ENCODE measurements around the gene HACE1.

HACE1 gene

GRCh38 chr6:104698979-104699378 is 160.7 kb downstream of the HACE1 start:
- no peaks in the 10 kb centered on the region for H3K9me2 ChIP-seq (replicated peaks; ENCODE audit: control insufficient read depth, low read length)
- no peaks in the 10 kb centered on the region for H3F3A ChIP-seq (ENCODE audit: control insufficient read depth, insufficient read depth)
- no peaks in the 10 kb centered on the region for H3K27me3 ChIP-seq (ENCODE audit: control insufficient read depth, low read length)
- no peak overlapping the region for H3K4me2 ChIP-seq (ENCODE audit: low read length)
- TF ChIP-seq EZH2phosphoT487 (IDR thresholded peaks at IDR 0.05; ENCODE audit: borderline replicate concordance, low read length): no peak
- TF ChIP-seq CTCF (IDR thresholded peaks at IDR 0.05; ENCODE audit: low read depth, low read length, poor library complexity, severe bottlenecking): no peak
- H3K36me3 ChIP-seq (ENCODE audit: control insufficient read depth, low read length): no peaks in the 10 kb centered on the region
- H3K27ac ChIP-seq (ENCODE audit: low read depth, low read length): no peak overlapping the region
- H3K79me2 ChIP-seq (ENCODE audit: control insufficient read depth, low read length): no peaks in the 10 kb centered on the region
- no peaks in the 10 kb centered on the region for H3K9me3 ChIP-seq (ENCODE audit: control insufficient read depth, insufficient read depth, low read length)
- no peaks in the 10 kb centered on the region for H3K4me1 ChIP-seq (ENCODE audit: control insufficient read depth, low read length)
- no peak overlapping the region for H3K4me3 ChIP-seq (ENCODE audit: low read length)
- H4K20me1 ChIP-seq (ENCODE audit: control insufficient read depth, insufficient read depth, low read depth, low read length): no peaks in the 10 kb centered on the region

DNA sequence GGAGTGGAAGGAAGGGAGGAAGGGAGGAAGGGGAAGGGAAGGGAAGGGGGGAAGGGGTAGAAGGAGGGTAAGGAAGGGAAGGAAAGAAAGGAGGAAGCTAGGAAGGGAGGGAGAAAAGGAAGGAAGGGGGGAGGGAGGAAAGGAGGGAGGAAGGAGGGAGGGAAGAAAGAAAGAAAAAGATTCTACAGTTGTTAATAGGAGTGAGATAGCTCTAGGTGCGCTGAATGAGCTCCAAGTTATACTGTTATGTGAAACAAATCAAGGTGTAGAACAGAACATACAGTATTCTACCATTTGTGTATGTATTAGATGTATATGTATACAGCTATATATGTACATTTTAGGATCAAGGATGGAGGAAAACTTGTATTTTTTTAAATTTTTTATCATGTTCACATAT is 167.7 kb downstream of the HACE1 start:
- Histone ChIP-seq H3K27ac (ENCODE audit: low read depth, low read length) (no peak overlapping the region), H3K36me3 (ENCODE audit: control insufficient read depth, low read length) (no peaks in the 10 kb centered on the region), H4K20me1 (ENCODE audit: control insufficient read depth, insufficient read depth, low read depth, low read length) (no peaks in the 10 kb centered on the region), H3K4me2 (ENCODE audit: low read length) (no peak overlapping the region), H3K79me2 (ENCODE audit: control insufficient read depth, low read length) (no peaks in the 10 kb centered on the region), H3K4me1 (ENCODE audit: control insufficient read depth, low read length) (no peaks in the 10 kb centered on the region), H3F3A (ENCODE audit: control insufficient read depth, insufficient read depth) (no peaks in the 10 kb centered on the region), H3K27me3 (ENCODE audit: control insufficient read depth, low read length) (no peaks in the 10 kb centered on the region), H3K9me2 (replicated peaks; ENCODE audit: control insufficient read depth, low read length) (no peaks in the 10 kb centered on the region), H3K9me3 (ENCODE audit: control insufficient read depth, insufficient read depth, low read length) (no peaks in the 10 kb centered on the region), H3K4me3 (ENCODE audit: low read length) (no peak overlapping the region)
- TF ChIP-seq CTCF (IDR thresholded peaks at IDR 0.05; ENCODE audit: low read depth, low read length, poor library complexity, severe bottlenecking) (no peak), EZH2phosphoT487 (IDR thresholded peaks at IDR 0.05; ENCODE audit: borderline replicate concordance, low read length) (no peak)

- Histone ChIP-seq H3K27me3 (ENCODE audit: control insufficient read depth, low read length) (no peaks in the 10 kb centered on the region), H3K36me3 (ENCODE audit: control insufficient read depth, low read length) (no peaks in the 10 kb centered on the region), H3K27ac (ENCODE audit: low read depth, low read length) (no peak overlapping the region), H3K9me2 (replicated peaks; ENCODE audit: control insufficient read depth, low read length) (no peaks in the 10 kb centered on the region), H3K4me2 (ENCODE audit: low read length) (no peak overlapping the region), H3K9me3 (ENCODE audit: control insufficient read depth, insufficient read depth, low read length) (no peaks in the 10 kb centered on the region), H3F3A (ENCODE audit: control insufficient read depth, insufficient read depth) (no peaks in the 10 kb centered on the region), H3K4me1 (ENCODE audit: control insufficient read depth, low read length) (peaks cover 4% of the 10 kb centered on the region), H4K20me1 (ENCODE audit: control insufficient read depth, insufficient read depth, low read depth, low read length) (no peaks in the 10 kb centered on the region), H3K79me2 (ENCODE audit: control insufficient read depth, low read length) (no peaks in the 10 kb centered on the region), H3K4me3 (ENCODE audit: low read length) (no peak overlapping the region)
- TF ChIP-seq CTCF (IDR thresholded peaks at IDR 0.05; ENCODE audit: low read depth, low read length, poor library complexity, severe bottlenecking) (no peak), EZH2phosphoT487 (IDR thresholded peaks at IDR 0.05; ENCODE audit: borderline replicate concordance, low read length) (no peak)
Measured at GRCh38 chr6:104689551-104690205, 170.0 kb downstream of the HACE1 start.
